Body of pancreas (tissue), 4 donors: ENCODE data around the gene GSTP1.

ENCODE experiments used
- POLR2A ChIP-seq, 3 donors: fragments of 450-650 bp; IDR thresholded peaks; one replicate each; pipeline ENCODE4 v1.6.1; 2016; ENCODE audit warnings: antibody characterized with exemption in 3 of 3, mild to moderate bottlenecking in 2 of 3
- TF ChIP-seq, protein P1 (sequence below), 7 experiments: fragments of 450-650 bp in 4 of 7; fragments of 200-600 bp in 3 of 7; sonication (generic) in 3 of 7; IDR thresholded peaks; one replicate each; pipeline ENCODE4 v1.5.1; 2016 to 2019; ENCODE audit warnings: antibody characterized with exemption in 7 of 7

DNA sequence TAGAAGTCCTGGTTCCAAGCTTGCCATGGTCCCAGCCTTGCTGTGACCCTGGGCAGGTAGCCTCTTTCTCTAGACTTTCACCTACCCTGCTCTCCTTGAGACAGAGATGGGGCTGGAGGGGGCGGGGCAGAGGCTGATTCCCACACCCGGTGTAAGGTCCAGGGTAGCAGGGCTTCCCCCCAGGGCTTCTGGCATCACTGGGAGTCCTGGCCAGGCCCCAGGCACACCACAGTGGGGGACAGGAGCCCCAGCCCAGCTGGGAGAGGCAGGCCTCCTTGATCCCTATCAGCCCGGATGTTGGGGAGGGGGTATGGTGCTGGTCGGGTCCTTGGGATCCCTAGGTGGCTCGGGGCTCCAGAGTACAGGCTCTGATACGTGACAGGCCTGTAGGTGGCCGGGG lies 47.8 kb downstream of the GSTP1 start:
- TF ChIP-seq, protein P1, sequence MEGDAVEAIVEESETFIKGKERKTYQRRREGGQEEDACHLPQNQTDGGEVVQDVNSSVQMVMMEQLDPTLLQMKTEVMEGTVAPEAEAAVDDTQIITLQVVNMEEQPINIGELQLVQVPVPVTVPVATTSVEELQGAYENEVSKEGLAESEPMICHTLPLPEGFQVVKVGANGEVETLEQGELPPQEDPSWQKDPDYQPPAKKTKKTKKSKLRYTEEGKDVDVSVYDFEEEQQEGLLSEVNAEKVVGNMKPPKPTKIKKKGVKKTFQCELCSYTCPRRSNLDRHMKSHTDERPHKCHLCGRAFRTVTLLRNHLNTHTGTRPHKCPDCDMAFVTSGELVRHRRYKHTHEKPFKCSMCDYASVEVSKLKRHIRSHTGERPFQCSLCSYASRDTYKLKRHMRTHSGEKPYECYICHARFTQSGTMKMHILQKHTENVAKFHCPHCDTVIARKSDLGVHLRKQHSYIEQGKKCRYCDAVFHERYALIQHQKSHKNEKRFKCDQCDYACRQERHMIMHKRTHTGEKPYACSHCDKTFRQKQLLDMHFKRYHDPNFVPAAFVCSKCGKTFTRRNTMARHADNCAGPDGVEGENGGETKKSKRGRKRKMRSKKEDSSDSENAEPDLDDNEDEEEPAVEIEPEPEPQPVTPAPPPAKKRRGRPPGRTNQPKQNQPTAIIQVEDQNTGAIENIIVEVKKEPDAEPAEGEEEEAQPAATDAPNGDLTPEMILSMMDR (IDR thresholded peaks at IDR 0.05), result no peak
- TF ChIP-seq POLR2A (IDR thresholded peaks at IDR 0.05), result no peak
